ENCODE data around the gene NOL11.
"Not testable (repeated sequence)": the region's sequence is repeated elsewhere in the genome, so short reads cannot be mapped to it uniquely, and the experiment has no call there.

The NOL11 gene

GRCh38 chr17:67711916-67712315 lies 5.8 kb upstream of the NOL11 start:
- no peak for DNase-seq

- no peak for DNase-seq
Measured at GRCh38 chr17:67712375-67712774, 5.4 kb upstream of the NOL11 start.

DNA sequence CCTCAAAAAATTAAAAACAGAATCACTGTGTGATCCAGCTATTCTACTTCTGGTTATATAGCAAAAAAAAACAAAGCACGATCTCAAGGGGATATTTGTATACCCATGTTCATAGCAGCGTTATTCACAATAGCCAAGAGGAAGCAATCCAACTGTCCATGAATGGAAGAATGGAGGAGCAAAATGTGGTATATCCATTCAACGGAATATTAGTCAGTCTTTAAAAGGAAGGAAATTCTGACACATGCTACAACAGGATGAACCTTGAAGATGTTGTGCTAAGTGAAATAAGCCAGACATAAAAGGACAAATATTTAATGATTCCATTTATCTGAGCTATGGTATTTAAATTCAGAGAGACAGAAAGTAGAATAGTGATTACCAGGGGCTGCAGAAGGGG lies 4.6 kb upstream of the NOL11 start:
- no peak for DNase-seq

GRCh38 chr17:67716405-67716798 lies 1.3 kb upstream of the NOL11 start:
- DNase-seq = no peak

GRCh38 chr17:67717192-67717623 lies 528 bp upstream of the NOL11 start:
- no peak for DNase-seq

GRCh38 chr17:67718325-67718941 lies 697 bp downstream of the NOL11 start:
- DNase-seq = peak; percentile 70

- no peak for DNase-seq
Measured at GRCh38 chr17:67725373-67725791, 7.6 kb downstream of the NOL11 start.

GRCh38 chr17:67725807-67726206 lies 8.1 kb downstream of the NOL11 start:
- DNase-seq = no peak

DNA sequence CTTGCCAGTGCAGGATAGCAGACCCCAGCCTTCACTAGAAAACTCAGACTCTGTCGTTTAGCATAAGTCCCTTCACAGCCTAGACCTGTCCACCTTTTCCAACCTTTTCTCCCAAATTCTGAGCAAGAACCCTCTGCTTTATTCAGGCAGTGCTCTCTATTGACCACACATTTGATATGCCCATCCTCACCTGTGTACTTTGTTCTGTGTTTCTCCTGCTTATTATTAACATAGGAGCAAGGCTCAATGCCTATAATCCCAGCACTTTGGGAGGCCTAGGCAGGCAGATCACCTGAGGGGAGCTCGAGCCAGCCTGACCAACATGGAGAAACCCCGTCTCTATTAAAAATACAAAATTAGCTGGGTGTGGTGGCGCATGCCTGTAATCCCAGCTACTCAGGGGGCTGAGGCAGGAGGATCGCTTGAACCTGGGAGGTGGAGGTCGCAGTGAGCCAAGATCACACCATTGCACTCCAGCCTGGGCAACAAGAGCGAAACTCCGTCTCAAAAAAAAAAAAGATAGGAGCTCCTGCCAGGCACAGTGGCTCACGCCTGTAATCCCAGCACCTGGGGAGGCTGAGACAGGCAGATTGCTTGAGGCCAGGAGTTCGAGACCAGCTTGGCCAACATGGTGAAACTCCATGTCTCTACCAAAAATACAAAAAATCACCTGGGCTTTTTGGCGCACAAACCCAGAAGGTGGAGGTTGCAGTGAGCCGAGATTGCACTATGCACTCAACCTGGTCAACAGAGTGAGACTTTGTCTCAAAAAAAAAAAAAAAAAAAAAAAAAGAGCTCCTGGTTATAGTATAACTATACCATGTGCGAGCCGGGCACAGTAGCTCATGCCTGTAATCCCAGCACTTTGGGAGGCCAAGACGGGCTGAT lies 9.7 kb downstream of the NOL11 start:
- not testable (repeated sequence) for DNase-seq

- DNase-seq = no peak
Measured at GRCh38 chr17:67729903-67730302, 12.2 kb downstream of the NOL11 start.

- no peak for DNase-seq
Measured at GRCh38 chr17:67730731-67731130, 13.0 kb downstream of the NOL11 start.

- no peak for DNase-seq
Measured at GRCh38 chr17:67733449-67733848, 15.7 kb downstream of the NOL11 start.

GRCh38 chr17:67737145-67737544 lies 19.4 kb downstream of the NOL11 start:
- no peak for DNase-seq

DNA sequence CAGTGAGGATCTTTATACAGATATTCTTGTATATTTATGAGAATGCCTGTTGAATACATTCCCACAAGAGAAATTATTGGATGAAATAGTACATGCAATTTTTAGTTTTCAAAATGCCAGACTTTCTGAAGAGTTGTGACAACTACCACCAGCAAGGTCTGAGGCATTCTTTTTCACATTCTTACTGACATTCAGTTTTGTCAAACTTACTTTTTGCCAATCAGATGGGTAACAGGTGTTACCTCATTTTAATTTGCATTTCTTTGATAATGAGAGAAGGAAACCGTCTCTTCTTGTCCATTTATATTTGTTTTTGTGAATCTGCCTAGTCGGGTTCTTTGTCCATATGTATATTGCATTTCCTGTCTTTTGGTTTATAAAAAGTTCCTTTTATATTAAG lies 24.3 kb downstream of the NOL11 start:
- no peak for DNase-seq

- no peak for DNase-seq
Measured at GRCh38 chr17:67746704-67747571, 29.2 kb downstream of the NOL11 start.

- DNase-seq = no peak
Measured at GRCh38 chr17:67747681-67748235, 30.0 kb downstream of the NOL11 start.

GRCh38 chr17:67750067-67750466 lies 32.3 kb downstream of the NOL11 start:
- no peak for DNase-seq

GRCh38 chr17:67751101-67752074 lies 33.7 kb downstream of the NOL11 start:
- DNase-seq = no peak

GRCh38 chr17:67752160-67752559 lies 34.4 kb downstream of the NOL11 start:
- not testable (repeated sequence) for DNase-seq

DNA sequence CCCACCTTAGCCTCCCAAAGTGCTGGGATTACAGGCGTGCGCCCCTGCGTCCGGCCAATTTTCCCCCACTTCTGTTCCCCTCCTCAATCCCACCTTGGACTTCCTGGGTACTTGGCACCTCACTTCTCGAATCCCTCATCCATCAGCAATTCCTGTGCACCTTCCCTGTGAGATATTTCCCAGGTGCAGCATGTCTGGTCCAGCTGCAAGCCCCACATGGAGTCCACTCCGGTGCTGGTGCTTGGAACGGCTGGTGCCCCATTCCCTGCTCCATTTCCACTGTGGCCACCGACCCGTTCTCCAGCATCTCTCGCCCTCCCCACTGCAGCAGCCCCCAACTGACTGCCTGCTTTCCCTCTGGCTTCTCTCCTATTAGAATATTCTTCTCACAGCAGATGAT lies 35.3 kb downstream of the NOL11 start:
- no peak for DNase-seq

DNA sequence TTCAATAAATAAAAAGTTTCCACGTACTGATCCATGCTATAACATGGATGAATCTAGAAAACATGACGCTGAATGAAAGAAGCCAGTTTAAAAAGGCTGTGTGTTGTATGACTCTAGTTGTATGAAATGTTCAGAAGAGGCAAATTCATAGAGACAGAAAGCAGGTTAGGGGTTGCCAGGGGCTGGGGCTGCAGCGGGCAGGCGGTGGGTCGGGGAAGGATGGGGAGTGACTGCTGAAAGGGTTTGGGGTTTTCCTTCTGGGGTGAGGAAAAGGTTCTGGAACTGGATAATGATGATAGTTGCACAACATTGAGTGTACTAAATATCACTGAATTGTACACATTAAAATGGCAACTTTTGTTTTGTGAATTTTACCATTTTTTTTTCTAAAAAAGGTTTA lies 36.3 kb downstream of the NOL11 start:
- no peak for DNase-seq

Data from fibroblast of skin of back (primary cell).